ENCODE data around the gene SUMO4.

SUMO4 gene

GRCh38 chr6:149400050-149400449 is at the start of gene SUMO4:
TSS of gene SUMO4 (plus strand) at chr6:149400262. CDS start at chr6:149400392, 130 bp downstream.
- DNase-seq (ENCODE audit: low spot score) = no peak

GRCh38 chr6:149354009-149354408 is 46.1 kb upstream of the SUMO4 start:
- DNase-seq (ENCODE audit: low spot score) = no peak

- no peak for DNase-seq (ENCODE audit: low spot score)
These were observed 43.8 kb upstream of the SUMO4 start for GRCh38 chr6:149356081-149356750.

- no peak for DNase-seq (ENCODE audit: low spot score)
These were observed 42.1 kb upstream of the SUMO4 start for GRCh38 chr6:149357726-149358538.

GRCh38 chr6:149359440-149359839 is 40.6 kb upstream of the SUMO4 start:
- DNase-seq (ENCODE audit: low spot score) = no peak

- DNase-seq (ENCODE audit: low spot score) = no peak
These were observed 39.5 kb upstream of the SUMO4 start for GRCh38 chr6:149360536-149360935.

- DNase-seq (ENCODE audit: low spot score) = no peak
These were observed 37.8 kb upstream of the SUMO4 start for GRCh38 chr6:149362289-149362688.

- DNase-seq (ENCODE audit: low spot score) = no peak
These were observed 36.9 kb upstream of the SUMO4 start for GRCh38 chr6:149363154-149363553.

- no peak for DNase-seq (ENCODE audit: low spot score)
These were observed 35.5 kb upstream of the SUMO4 start for GRCh38 chr6:149364557-149364956.

GRCh38 chr6:149365197-149365596 is 34.9 kb upstream of the SUMO4 start:
- DNase-seq (ENCODE audit: low spot score) = no peak

GRCh38 chr6:149366267-149366921 is 33.7 kb upstream of the SUMO4 start:
- peak; percentile 57 for DNase-seq (ENCODE audit: low spot score)

GRCh38 chr6:149368065-149368464 is 32.0 kb upstream of the SUMO4 start:
- DNase-seq (ENCODE audit: low spot score) = peak; percentile 13

GRCh38 chr6:149371154-149371553 is 28.9 kb upstream of the SUMO4 start:
- no peak for DNase-seq (ENCODE audit: low spot score)

GRCh38 chr6:149372062-149372461 is 28.0 kb upstream of the SUMO4 start:
- DNase-seq (ENCODE audit: low spot score) = no peak

GRCh38 chr6:149373511-149373910 is 26.6 kb upstream of the SUMO4 start:
- DNase-seq (ENCODE audit: low spot score) = no peak

- no peak for DNase-seq (ENCODE audit: low spot score)
These were observed 20.1 kb upstream of the SUMO4 start for GRCh38 chr6:149379977-149380376.

- DNase-seq (ENCODE audit: low spot score) = no peak
These were observed 19.5 kb upstream of the SUMO4 start for GRCh38 chr6:149380523-149380922.

- DNase-seq (ENCODE audit: low spot score) = no peak
These were observed 16.7 kb upstream of the SUMO4 start for GRCh38 chr6:149383371-149383770.

- no peak for DNase-seq (ENCODE audit: low spot score)
These were observed 15.6 kb upstream of the SUMO4 start for GRCh38 chr6:149384464-149384863.

- DNase-seq (ENCODE audit: low spot score) = no peak
These were observed 13.9 kb upstream of the SUMO4 start for GRCh38 chr6:149385998-149386646.

- no peak for DNase-seq (ENCODE audit: low spot score)
These were observed 12.1 kb upstream of the SUMO4 start for GRCh38 chr6:149387779-149388512.
